Measurements from ENCODE around the gene TSPO2.
A peak's percentile ranks its signal among the peaks of the same experiment; 100 is the strongest.

TSPO2 gene

GRCh38 chr6:41056768-41057490 lies 14.7 kb downstream of the TSPO2 start:
- H3K9me3 ChIP-seq (ENCODE audit: control insufficient read depth, low read depth, low read length): no peaks in the 10 kb centered on the region
- no peaks in the 10 kb centered on the region for H3K4me1 ChIP-seq (ENCODE audit: control insufficient read depth, low read depth, low read length)
- no peak overlapping the region for H3K27ac ChIP-seq (ENCODE audit: low read length)
- H3K9ac ChIP-seq (ENCODE audit: low read length): no peak overlapping the region
- no peaks in the 10 kb centered on the region for H3K27me3 ChIP-seq (ENCODE audit: control insufficient read depth, insufficient read depth, low read length)
- H3K36me3 ChIP-seq (ENCODE audit: control insufficient read depth, low read depth, low read length): peaks cover 6% of the 10 kb centered on the region
- H3K4me3 ChIP-seq (ENCODE audit: low read length): no peak overlapping the region

GRCh38 chr6:41058783-41059181 lies 16.5 kb downstream of the TSPO2 start:
- Histone ChIP-seq H3K9me3 (ENCODE audit: control insufficient read depth, low read depth, low read length) (no peaks in the 10 kb centered on the region), H3K9ac (ENCODE audit: low read length) (no peak overlapping the region), H3K27ac (ENCODE audit: low read length) (no peak overlapping the region), H3K4me3 (ENCODE audit: low read length) (no peak overlapping the region), H3K4me1 (ENCODE audit: control insufficient read depth, low read depth, low read length) (no peaks in the 10 kb centered on the region), H3K36me3 (ENCODE audit: control insufficient read depth, low read depth, low read length) (peaks cover 6% of the 10 kb centered on the region), H3K27me3 (ENCODE audit: control insufficient read depth, insufficient read depth, low read length) (no peaks in the 10 kb centered on the region)

GRCh38 chr6:41059556-41059955 lies 17.3 kb downstream of the TSPO2 start:
- Histone ChIP-seq H3K27ac (ENCODE audit: low read length) (no peak overlapping the region), H3K27me3 (ENCODE audit: control insufficient read depth, insufficient read depth, low read length) (no peaks in the 10 kb centered on the region), H3K4me3 (ENCODE audit: low read length) (no peak overlapping the region), H3K4me1 (ENCODE audit: control insufficient read depth, low read depth, low read length) (no peaks in the 10 kb centered on the region), H3K9ac (ENCODE audit: low read length) (no peak overlapping the region), H3K36me3 (ENCODE audit: control insufficient read depth, low read depth, low read length) (peaks cover 8% of the 10 kb centered on the region), H3K9me3 (ENCODE audit: control insufficient read depth, low read depth, low read length) (no peaks in the 10 kb centered on the region)

- H3K27ac ChIP-seq (ENCODE audit: low read length): no peak overlapping the region
- H3K27me3 ChIP-seq (ENCODE audit: control insufficient read depth, insufficient read depth, low read length): no peaks in the 10 kb centered on the region
- H3K9me3 ChIP-seq (ENCODE audit: control insufficient read depth, low read depth, low read length): no peaks in the 10 kb centered on the region
- H3K36me3 ChIP-seq (ENCODE audit: control insufficient read depth, low read depth, low read length): peaks cover 21% of the 10 kb centered on the region
- H3K4me3 ChIP-seq (ENCODE audit: low read length): no peak overlapping the region
- no peak overlapping the region for H3K9ac ChIP-seq (ENCODE audit: low read length)
- H3K4me1 ChIP-seq (ENCODE audit: control insufficient read depth, low read depth, low read length): no peaks in the 10 kb centered on the region
Measured at GRCh38 chr6:41061196-41061726, 19.0 kb downstream of the TSPO2 start.

- H3K27ac ChIP-seq (ENCODE audit: low read length): no peak overlapping the region
- H3K4me3 ChIP-seq (ENCODE audit: low read length): no peak overlapping the region
- no peak overlapping the region for H3K9ac ChIP-seq (ENCODE audit: low read length)
- peaks cover 27% of the 10 kb centered on the region for H3K36me3 ChIP-seq (ENCODE audit: control insufficient read depth, low read depth, low read length)
- H3K4me1 ChIP-seq (ENCODE audit: control insufficient read depth, low read depth, low read length): no peaks in the 10 kb centered on the region
- no peaks in the 10 kb centered on the region for H3K27me3 ChIP-seq (ENCODE audit: control insufficient read depth, insufficient read depth, low read length)
- no peaks in the 10 kb centered on the region for H3K9me3 ChIP-seq (ENCODE audit: control insufficient read depth, low read depth, low read length)
Measured at GRCh38 chr6:41062056-41062455, 19.8 kb downstream of the TSPO2 start.

- peaks cover 35% of the 10 kb centered on the region for H3K36me3 ChIP-seq (ENCODE audit: control insufficient read depth, low read depth, low read length)
Measured at GRCh38 chr6:41063884-41064285, 21.6 kb downstream of the TSPO2 start.

GRCh38 chr6:41064841-41065240 lies 22.6 kb downstream of the TSPO2 start:
- Histone ChIP-seq H3K9me3 (ENCODE audit: control insufficient read depth, low read depth, low read length) (no peaks in the 10 kb centered on the region), H3K36me3 (ENCODE audit: control insufficient read depth, low read depth, low read length) (peaks cover 35% of the 10 kb centered on the region), H3K9ac (ENCODE audit: low read length) (no peak overlapping the region), H3K4me1 (ENCODE audit: control insufficient read depth, low read depth, low read length) (no peaks in the 10 kb centered on the region), H3K27ac (ENCODE audit: low read length) (no peak overlapping the region), H3K4me3 (ENCODE audit: low read length) (no peak overlapping the region), H3K27me3 (ENCODE audit: control insufficient read depth, insufficient read depth, low read length) (no peaks in the 10 kb centered on the region)

More at GRCh38 chr6:41063884-41064285, 21.6 kb downstream of the TSPO2 start:
- Histone ChIP-seq H3K27me3 (ENCODE audit: control insufficient read depth, insufficient read depth, low read length) (no peaks in the 10 kb centered on the region), H3K27ac (ENCODE audit: low read length) (no peak overlapping the region), H3K9me3 (ENCODE audit: control insufficient read depth, low read depth, low read length) (no peaks in the 10 kb centered on the region), H3K4me3 (ENCODE audit: low read length) (no peak overlapping the region), H3K4me1 (ENCODE audit: control insufficient read depth, low read depth, low read length) (no peaks in the 10 kb centered on the region), H3K9ac (ENCODE audit: low read length) (no peak overlapping the region)

- Histone ChIP-seq H3K27ac (ENCODE audit: low read length) (no peak overlapping the region), H3K9ac (ENCODE audit: low read length) (no peak overlapping the region), H3K36me3 (ENCODE audit: control insufficient read depth, low read depth, low read length) (peaks cover 35% of the 10 kb centered on the region), H3K27me3 (ENCODE audit: control insufficient read depth, insufficient read depth, low read length) (no peaks in the 10 kb centered on the region), H3K9me3 (ENCODE audit: control insufficient read depth, low read depth, low read length) (no peaks in the 10 kb centered on the region), H3K4me3 (ENCODE audit: low read length) (no peak overlapping the region), H3K4me1 (ENCODE audit: control insufficient read depth, low read depth, low read length) (peaks cover 2% of the 10 kb centered on the region)
Measured at GRCh38 chr6:41065550-41066026, 23.3 kb downstream of the TSPO2 start.

- Histone ChIP-seq H3K4me1 (ENCODE audit: control insufficient read depth, low read depth, low read length) (peaks cover 8% of the 10 kb centered on the region), H3K9me3 (ENCODE audit: control insufficient read depth, low read depth, low read length) (no peaks in the 10 kb centered on the region), H3K27me3 (ENCODE audit: control insufficient read depth, insufficient read depth, low read length) (no peaks in the 10 kb centered on the region), H3K9ac (ENCODE audit: low read length) (no peak overlapping the region), H3K36me3 (ENCODE audit: control insufficient read depth, low read depth, low read length) (peaks cover 29% of the 10 kb centered on the region), H3K27ac (ENCODE audit: low read length) (no peak overlapping the region), H3K4me3 (ENCODE audit: low read length) (no peak overlapping the region)
Measured at GRCh38 chr6:41066867-41067304, 24.6 kb downstream of the TSPO2 start.

GRCh38 chr6:41071501-41071922 lies 29.2 kb downstream of the TSPO2 start:
- Histone ChIP-seq H3K4me3 (ENCODE audit: low read length) (peak overlapping the region; percentile 74), H3K9ac (ENCODE audit: low read length) (peak overlapping the region; percentile 95), H3K27me3 (ENCODE audit: control insufficient read depth, insufficient read depth, low read length) (no peaks in the 10 kb centered on the region), H3K27ac (ENCODE audit: low read length) (peak overlapping the region; percentile 98), H3K36me3 (ENCODE audit: control insufficient read depth, low read depth, low read length) (peaks cover 12% of the 10 kb centered on the region), H3K9me3 (ENCODE audit: control insufficient read depth, low read depth, low read length) (no peaks in the 10 kb centered on the region), H3K4me1 (ENCODE audit: control insufficient read depth, low read depth, low read length) (peaks cover 22% of the 10 kb centered on the region)

- peak within 1 kb of the TSS; percentile 74 for H3K4me3 ChIP-seq (ENCODE audit: low read length)
- H3K27ac ChIP-seq (ENCODE audit: low read length): peak within 1 kb of the TSS; percentile 98
- H3K9me3 ChIP-seq (ENCODE audit: control insufficient read depth, low read depth, low read length): no peaks in the 10 kb centered on the region
- H3K4me1 ChIP-seq (ENCODE audit: control insufficient read depth, low read depth, low read length): peaks cover 26% of the 10 kb centered on the region
- H3K27me3 ChIP-seq (ENCODE audit: control insufficient read depth, insufficient read depth, low read length): no peaks in the 10 kb centered on the region
- H3K36me3 ChIP-seq (ENCODE audit: control insufficient read depth, low read depth, low read length): peaks cover 7% of the 10 kb centered on the region
- H3K9ac ChIP-seq (ENCODE audit: low read length): peak within 1 kb of the TSS; percentile 95
Measured at GRCh38 chr6:41071923-41072835, 29.9 kb downstream of the TSPO2 start, which contains the start of gene OARD1. OARD1 (minus strand) TSS chr6:41072356; CDS start chr6:41071634, 722 bp downstream.
